OCI-LY7 (cell line): ENCODE measurements around the gene TXNRD1.

Experiments used
- EZH2phosphoT487 ChIP-seq: fragments of 200-600 bp; sonication (generic); IDR thresholded peaks from 2 replicates; pipeline ENCODE4 v1.6.1; 2018; ENCODE audit warnings: low read depth, borderline replicate concordance, mild to moderate bottlenecking, mixed run types, antibody characterized with exemption, low read length, moderate library complexity, mixed read lengths
- TF ChIP-seq, protein P1 (sequence below): fragments of 200-600 bp; sonication (generic); conservative IDR thresholded peaks from 2 replicates; pipeline ENCODE4 v1.5.1; 2014; ENCODE audit warnings: mild to moderate bottlenecking, antibody characterized with exemption, low read length, moderate library complexity, mixed read lengths

DNA sequence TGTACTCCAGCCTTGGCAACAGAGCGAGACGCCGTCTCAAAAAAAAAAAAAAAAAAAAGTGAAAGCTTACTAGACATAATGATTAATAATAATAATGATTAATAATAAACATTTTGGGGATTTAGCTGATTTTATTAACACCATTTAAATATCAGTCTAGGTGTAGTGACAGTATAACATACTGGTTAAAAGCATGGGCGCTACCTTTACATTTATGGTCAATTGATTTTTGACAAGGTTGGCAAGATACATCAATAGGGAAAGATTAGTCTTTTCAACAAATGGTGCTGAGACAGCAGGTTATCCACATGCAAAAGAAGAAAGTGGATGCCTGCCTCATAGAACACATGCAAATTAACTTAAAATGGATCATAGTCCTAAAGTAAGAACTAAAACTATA lies 34.3 kb downstream of the TXNRD1 start:
- TF ChIP-seq, protein P1, sequence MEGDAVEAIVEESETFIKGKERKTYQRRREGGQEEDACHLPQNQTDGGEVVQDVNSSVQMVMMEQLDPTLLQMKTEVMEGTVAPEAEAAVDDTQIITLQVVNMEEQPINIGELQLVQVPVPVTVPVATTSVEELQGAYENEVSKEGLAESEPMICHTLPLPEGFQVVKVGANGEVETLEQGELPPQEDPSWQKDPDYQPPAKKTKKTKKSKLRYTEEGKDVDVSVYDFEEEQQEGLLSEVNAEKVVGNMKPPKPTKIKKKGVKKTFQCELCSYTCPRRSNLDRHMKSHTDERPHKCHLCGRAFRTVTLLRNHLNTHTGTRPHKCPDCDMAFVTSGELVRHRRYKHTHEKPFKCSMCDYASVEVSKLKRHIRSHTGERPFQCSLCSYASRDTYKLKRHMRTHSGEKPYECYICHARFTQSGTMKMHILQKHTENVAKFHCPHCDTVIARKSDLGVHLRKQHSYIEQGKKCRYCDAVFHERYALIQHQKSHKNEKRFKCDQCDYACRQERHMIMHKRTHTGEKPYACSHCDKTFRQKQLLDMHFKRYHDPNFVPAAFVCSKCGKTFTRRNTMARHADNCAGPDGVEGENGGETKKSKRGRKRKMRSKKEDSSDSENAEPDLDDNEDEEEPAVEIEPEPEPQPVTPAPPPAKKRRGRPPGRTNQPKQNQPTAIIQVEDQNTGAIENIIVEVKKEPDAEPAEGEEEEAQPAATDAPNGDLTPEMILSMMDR: no peak
- TF ChIP-seq EZH2phosphoT487: no peak
